SHP77 (cell line): ENCODE results near the gene CERS4.
"Not testable (repeated sequence)": the region's sequence is repeated elsewhere in the genome, so short reads cannot be mapped to it uniquely, and the experiment has no call there.

ENCODE experiments used
- DNase-seq, 2 experiments: peaks; one replicate each; lab custom pipeline; 2025; lab: John Stamatoyannopoulos, UW

Gene CERS4

GRCh38 chr19:8210421-8211101 lies 1.4 kb downstream of the CERS4 start:
- DNase-seq = no peak

GRCh38 chr19:8212212-8212611 lies 3.0 kb downstream of the CERS4 start:
- no peak for DNase-seq

GRCh38 chr19:8212916-8213315 lies 3.7 kb downstream of the CERS4 start:
- no peak for DNase-seq

- DNase-seq = no peak
Measured at GRCh38 chr19:8213827-8214672, 4.9 kb downstream of the CERS4 start.

- DNase-seq = no peak
Measured at GRCh38 chr19:8214802-8215201, 5.6 kb downstream of the CERS4 start.

GRCh38 chr19:8215783-8216182 lies 6.6 kb downstream of the CERS4 start:
- DNase-seq = no peak

GRCh38 chr19:8216357-8216756 lies 7.2 kb downstream of the CERS4 start:
- DNase-seq = no peak

GRCh38 chr19:8218127-8218526 lies 9.0 kb downstream of the CERS4 start:
- DNase-seq = not testable (repeated sequence)

GRCh38 chr19:8220481-8220880 lies 11.3 kb downstream of the CERS4 start:
- no peak for DNase-seq

GRCh38 chr19:8221161-8221560 lies 12.0 kb downstream of the CERS4 start:
- DNase-seq = no peak

- DNase-seq = not testable (repeated sequence)
Measured at GRCh38 chr19:8223442-8223841, 14.3 kb downstream of the CERS4 start.

- no peak for DNase-seq
Measured at GRCh38 chr19:8224394-8225145, 15.4 kb downstream of the CERS4 start.

- no peak for DNase-seq
Measured at GRCh38 chr19:8231073-8231604, 22.0 kb downstream of the CERS4 start.

- DNase-seq = no peak
Measured at GRCh38 chr19:8233370-8233769, 24.2 kb downstream of the CERS4 start.

- no peak for DNase-seq
Measured at GRCh38 chr19:8237026-8237425, 27.9 kb downstream of the CERS4 start.

GRCh38 chr19:8238251-8238650 lies 29.1 kb downstream of the CERS4 start:
- DNase-seq = no peak

GRCh38 chr19:8239528-8240273 lies 30.5 kb downstream of the CERS4 start:
- DNase-seq = no peak

- peak; percentile 77 to 89 for DNase-seq
Measured at GRCh38 chr19:8240274-8241229, 31.4 kb downstream of the CERS4 start.

GRCh38 chr19:8241646-8242045 lies 32.5 kb downstream of the CERS4 start:
- no peak for DNase-seq

GRCh38 chr19:8242211-8242821 lies 33.1 kb downstream of the CERS4 start:
- DNase-seq = no peak
